ENCODE measurements around the gene ZNF581.

ZNF581 gene

GRCh38 chr19:55611983-55612645, 31.3 kb upstream of the ZNF581 start:
- no peak for DNase-seq

GRCh38 chr19:55613396-55613795, 30.1 kb upstream of the ZNF581 start:
- no peak for DNase-seq

GRCh38 chr19:55613930-55614710, 29.3 kb upstream of the ZNF581 start:
- no peak for DNase-seq

- DNase-seq = no peak
These were observed 28.5 kb upstream of the ZNF581 start for GRCh38 chr19:55614711-55615542.

- no peak for DNase-seq
These were observed 27.7 kb upstream of the ZNF581 start for GRCh38 chr19:55615543-55616394.

GRCh38 chr19:55616395-55616875, 27.0 kb upstream of the ZNF581 start:
- no peak for DNase-seq

GRCh38 chr19:55617426-55617825, 26.0 kb upstream of the ZNF581 start:
- no peak for DNase-seq

- no peak for DNase-seq
These were observed 25.0 kb upstream of the ZNF581 start for GRCh38 chr19:55618426-55618825.

- DNase-seq = no peak
These were observed 24.2 kb upstream of the ZNF581 start for GRCh38 chr19:55619286-55619685.

GRCh38 chr19:55620410-55621204, 22.8 kb upstream of the ZNF581 start:
- DNase-seq = no peak

- DNase-seq = no peak
These were observed 22.2 kb upstream of the ZNF581 start for GRCh38 chr19:55621205-55621672.

- no peak for DNase-seq
These were observed 21.7 kb upstream of the ZNF581 start for GRCh38 chr19:55621673-55622231.

- DNase-seq = no peak
These were observed 21.0 kb upstream of the ZNF581 start for GRCh38 chr19:55622242-55622969.

GRCh38 chr19:55623130-55623529, 20.3 kb upstream of the ZNF581 start:
- DNase-seq = no peak

GRCh38 chr19:55623561-55623960, 19.9 kb upstream of the ZNF581 start:
- DNase-seq = no peak

- peak; percentile 91 for DNase-seq
These were observed 19.1 kb upstream of the ZNF581 start, which contains the start of gene ZNF784 for GRCh38 chr19:55624109-55625003. Gene ZNF784 (minus strand): TSS chr19:55624566. CDS start chr19:55624561, 5 bp downstream.

- DNase-seq = no peak
These were observed 18.5 kb upstream of the ZNF581 start for GRCh38 chr19:55625004-55625326.

- peak; percentile 53 for DNase-seq
These were observed 17.1 kb upstream of the ZNF581 start for GRCh38 chr19:55626350-55626749.

- peak; percentile 84 for DNase-seq
These were observed 11.0 kb upstream of the ZNF581 start for GRCh38 chr19:55632463-55632834.
